ENCODE results near the gene OPN5. TPM values are rescaled to one million over a fixed set of nuclear protein-coding genes. Genes with fewer than 3 reads are reported as not detected.

The OPN5 gene
- total RNA-seq, 2 donors from 2014 or later: not detected

DNA sequence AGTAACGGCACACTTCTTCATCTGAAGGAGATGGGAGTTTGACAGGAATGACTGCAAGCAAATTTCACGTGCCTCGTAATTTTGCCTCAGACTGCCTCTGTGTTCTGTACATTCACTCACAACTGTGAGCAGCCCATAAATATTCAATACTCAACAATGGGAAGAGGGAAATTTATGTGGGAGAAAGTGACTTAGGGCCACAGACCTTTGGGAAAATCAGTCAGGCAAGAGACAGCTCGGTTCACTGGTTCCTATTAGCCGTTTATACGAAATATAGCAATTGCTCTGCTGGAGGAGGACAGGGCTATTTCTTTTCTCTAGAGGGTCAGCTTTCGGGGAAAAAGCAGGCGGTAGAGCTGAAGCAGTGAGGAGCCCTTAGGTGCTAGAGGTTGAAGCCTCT is 28.0 kb downstream of the OPN5 start:
- TF ChIP-seq, protein P1, sequence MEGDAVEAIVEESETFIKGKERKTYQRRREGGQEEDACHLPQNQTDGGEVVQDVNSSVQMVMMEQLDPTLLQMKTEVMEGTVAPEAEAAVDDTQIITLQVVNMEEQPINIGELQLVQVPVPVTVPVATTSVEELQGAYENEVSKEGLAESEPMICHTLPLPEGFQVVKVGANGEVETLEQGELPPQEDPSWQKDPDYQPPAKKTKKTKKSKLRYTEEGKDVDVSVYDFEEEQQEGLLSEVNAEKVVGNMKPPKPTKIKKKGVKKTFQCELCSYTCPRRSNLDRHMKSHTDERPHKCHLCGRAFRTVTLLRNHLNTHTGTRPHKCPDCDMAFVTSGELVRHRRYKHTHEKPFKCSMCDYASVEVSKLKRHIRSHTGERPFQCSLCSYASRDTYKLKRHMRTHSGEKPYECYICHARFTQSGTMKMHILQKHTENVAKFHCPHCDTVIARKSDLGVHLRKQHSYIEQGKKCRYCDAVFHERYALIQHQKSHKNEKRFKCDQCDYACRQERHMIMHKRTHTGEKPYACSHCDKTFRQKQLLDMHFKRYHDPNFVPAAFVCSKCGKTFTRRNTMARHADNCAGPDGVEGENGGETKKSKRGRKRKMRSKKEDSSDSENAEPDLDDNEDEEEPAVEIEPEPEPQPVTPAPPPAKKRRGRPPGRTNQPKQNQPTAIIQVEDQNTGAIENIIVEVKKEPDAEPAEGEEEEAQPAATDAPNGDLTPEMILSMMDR (IDR thresholded peaks at IDR 0.05): no peak
- intact Hi-C loops (cut with DNase I): no loop called here

GRCh38 chr6:47810885-47811284 is 29.1 kb downstream of the OPN5 start:
- Histone ChIP-seq H3K36me3 (no peaks in the 10 kb centered on the region), H3K9ac (ENCODE audit: low read depth in 2 of 2, low read length in 2 of 2) (no peak overlapping the region), H3K4me1 (no peaks in the 10 kb centered on the region), H3K27ac (no peak overlapping the region), H3K4me3 (no peak overlapping the region), H3K27me3 (no peaks in the 10 kb centered on the region), H3K9me3 (no peaks in the 10 kb centered on the region)
- no peak for DNase-seq
- intact Hi-C loops (cut with DNase I): no loop called here
- TF ChIP-seq, protein P1 (IDR thresholded peaks at IDR 0.05): no peak

More for the DNA sequence above, 28.0 kb downstream of the OPN5 start:
- Histone ChIP-seq H3K4me3 (no peak overlapping the region), H3K4me1 (no peaks in the 10 kb centered on the region), H3K9ac (ENCODE audit: low read depth in 2 of 2, low read length in 2 of 2) (no peak overlapping the region), H3K9me3 (no peaks in the 10 kb centered on the region), H3K27ac (no peak overlapping the region), H3K27me3 (no peaks in the 10 kb centered on the region), H3K36me3 (no peaks in the 10 kb centered on the region)
- DNase-seq: no peak

DNA sequence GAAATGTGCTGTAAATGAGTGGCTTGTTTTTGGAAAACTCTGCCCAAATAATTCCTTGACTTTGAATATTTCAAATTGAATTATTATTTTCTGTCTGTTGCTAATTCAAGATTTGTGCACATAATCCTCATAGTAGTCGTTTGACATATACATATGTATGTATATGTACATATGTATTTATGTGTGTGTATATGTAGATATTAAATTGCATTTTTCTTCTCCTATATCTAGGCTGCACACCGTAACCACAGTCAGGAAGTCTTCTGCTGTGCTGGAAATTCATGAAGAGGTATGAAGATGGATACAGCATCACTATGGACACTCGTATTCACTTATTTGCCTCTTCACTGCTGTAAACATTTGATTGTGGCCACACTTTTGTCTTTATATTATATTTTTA is 29.6 kb downstream of the OPN5 start:
- intact Hi-C loops (cut with DNase I): no loop called here
- TF ChIP-seq, protein P1 (IDR thresholded peaks at IDR 0.05): no peak
- no peak for DNase-seq
- Histone ChIP-seq H3K27ac (no peak overlapping the region), H3K27me3 (no peaks in the 10 kb centered on the region), H3K9me3 (no peaks in the 10 kb centered on the region), H3K9ac (ENCODE audit: low read depth in 2 of 2, low read length in 2 of 2) (no peak overlapping the region), H3K4me1 (no peaks in the 10 kb centered on the region), H3K4me3 (no peak overlapping the region), H3K36me3 (no peaks in the 10 kb centered on the region)

- intact Hi-C loops (cut with DNase I): no loop called here
- Histone ChIP-seq H3K4me3 (no peak overlapping the region), H3K36me3 (no peaks in the 10 kb centered on the region), H3K27me3 (no peaks in the 10 kb centered on the region), H3K27ac (no peak overlapping the region), H3K9me3 (no peaks in the 10 kb centered on the region), H3K9ac (ENCODE audit: low read depth in 2 of 2, low read length in 2 of 2) (no peak overlapping the region), H3K4me1 (no peaks in the 10 kb centered on the region)
- TF ChIP-seq, protein P1 (IDR thresholded peaks at IDR 0.05): no peak
- no peak for DNase-seq
Observed at GRCh38 chr6:47817749-47818148, 35.9 kb downstream of the OPN5 start.

- TF ChIP-seq, protein P1 (IDR thresholded peaks at IDR 0.05): no peak
- H3K36me3 ChIP-seq: no peaks in the 10 kb centered on the region
- DNase-seq: no peak
- no peak overlapping the region for H3K27ac ChIP-seq
- no peaks in the 10 kb centered on the region for H3K9me3 ChIP-seq
- H3K4me3 ChIP-seq: no peak overlapping the region
- no peak overlapping the region for H3K9ac ChIP-seq (ENCODE audit: low read depth in 2 of 2, low read length in 2 of 2)
- intact Hi-C loops (cut with DNase I): no loop called here
- H3K4me1 ChIP-seq: no peaks in the 10 kb centered on the region
- no peaks in the 10 kb centered on the region for H3K27me3 ChIP-seq
Observed at GRCh38 chr6:47819461-47819860, 37.6 kb downstream of the OPN5 start.

Data from colonic mucosa (tissue), 4 donors.